ENCODE measurements around the gene CYP8B1. TPM values are rescaled to one million over a fixed set of nuclear protein-coding genes. Genes with fewer than 3 reads are reported as not detected.

CYP8B1 gene
- polyA plus RNA-seq, 3 donors, result 0.01 TPM; not detected in 2

DNA sequence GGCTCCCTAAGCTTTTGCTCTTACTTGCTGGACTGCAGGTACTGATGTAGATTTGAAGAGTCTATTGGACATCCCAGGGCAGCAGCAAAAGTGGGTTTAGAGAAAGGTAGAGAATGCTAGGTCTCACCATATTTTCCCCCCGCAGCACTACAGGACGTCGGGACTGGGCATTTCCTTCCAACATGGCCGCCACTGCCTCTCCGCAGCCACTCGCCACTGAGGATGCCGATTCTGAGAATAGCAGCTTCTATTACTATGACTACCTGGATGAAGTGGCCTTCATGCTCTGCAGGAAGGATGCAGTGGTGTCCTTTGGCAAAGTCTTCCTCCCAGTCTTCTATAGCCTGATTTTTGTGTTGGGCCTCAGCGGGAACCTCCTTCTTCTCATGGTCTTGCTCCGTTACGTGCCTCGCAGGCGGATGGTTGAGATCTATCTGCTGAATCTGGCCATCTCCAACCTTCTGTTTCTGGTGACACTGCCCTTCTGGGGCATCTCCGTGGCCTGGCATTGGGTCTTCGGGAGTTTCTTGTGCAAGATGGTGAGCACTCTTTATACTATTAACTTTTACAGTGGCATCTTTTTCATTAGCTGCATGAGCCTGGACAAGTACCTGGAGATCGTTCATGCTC lies 11.2 kb downstream of the CYP8B1 start:
- DNase-seq, result no peak
- no peaks in the 10 kb centered on the region for H3K36me3 Mint-ChIP-seq
- Histone ChIP-seq H3K4me1 (ENCODE audit: control insufficient read depth in 1 of 2, insufficient read depth in 2 of 2, low read length in 2 of 2) (no peaks in the 10 kb centered on the region), H3K9me3 (replicated peaks in 1 of 2; ENCODE audit: control insufficient read depth in 1 of 2, insufficient read depth in 1 of 2, low read length in 2 of 2) (no peaks in the 10 kb centered on the region), H3K27ac (ENCODE audit: low read depth in 1 of 2, low read length in 2 of 2) (no peak overlapping the region), H3K27me3 (ENCODE audit: control insufficient read depth in 2 of 2, insufficient read depth in 2 of 2, low read length in 2 of 2) (no peaks in the 10 kb centered on the region), H3K79me2 (ENCODE audit: insufficient read depth, low read length) (no peaks in the 10 kb centered on the region), H2AFZ (ENCODE audit: insufficient read depth, low read depth, low read length, poor library complexity, severe bottlenecking) (no peak overlapping the region), H3K4me3 (replicated peaks in 1 of 3; ENCODE audit: low read depth in 2 of 3, low read length in 3 of 3) (no peak overlapping the region), H3K36me3 (replicated peaks in 1 of 2; ENCODE audit: control insufficient read depth in 1 of 2, insufficient read depth in 2 of 2, low read length in 2 of 2) (no peaks in the 10 kb centered on the region), H3K4me2 (replicated peaks; ENCODE audit: extremely low read depth, low read length, poor library complexity, severe bottlenecking) (no peak overlapping the region), H4K20me1 (ENCODE audit: insufficient read depth, low read length) (no peaks in the 10 kb centered on the region), H3K9ac (ENCODE audit: insufficient read depth, low read length, poor library complexity, severe bottlenecking) (no peak overlapping the region)
- intact Hi-C loops (cut with micrococcal nuclease), result no loop called here
- peaks cover 2 to 15% (median 7%) of the 10 kb centered on the region in 7 donors for H3K9me3 Mint-ChIP-seq
- H3K4me1 Mint-ChIP-seq, result peaks cover 1% of the 10 kb centered on the region
- 100% methylated on average over 8 of the region's 15 CpGs for WGBS (ENCODE audit: insufficient coverage)
- H3K4me3 Mint-ChIP-seq, result no peak overlapping the region
- TF ChIP-seq, protein P1, sequence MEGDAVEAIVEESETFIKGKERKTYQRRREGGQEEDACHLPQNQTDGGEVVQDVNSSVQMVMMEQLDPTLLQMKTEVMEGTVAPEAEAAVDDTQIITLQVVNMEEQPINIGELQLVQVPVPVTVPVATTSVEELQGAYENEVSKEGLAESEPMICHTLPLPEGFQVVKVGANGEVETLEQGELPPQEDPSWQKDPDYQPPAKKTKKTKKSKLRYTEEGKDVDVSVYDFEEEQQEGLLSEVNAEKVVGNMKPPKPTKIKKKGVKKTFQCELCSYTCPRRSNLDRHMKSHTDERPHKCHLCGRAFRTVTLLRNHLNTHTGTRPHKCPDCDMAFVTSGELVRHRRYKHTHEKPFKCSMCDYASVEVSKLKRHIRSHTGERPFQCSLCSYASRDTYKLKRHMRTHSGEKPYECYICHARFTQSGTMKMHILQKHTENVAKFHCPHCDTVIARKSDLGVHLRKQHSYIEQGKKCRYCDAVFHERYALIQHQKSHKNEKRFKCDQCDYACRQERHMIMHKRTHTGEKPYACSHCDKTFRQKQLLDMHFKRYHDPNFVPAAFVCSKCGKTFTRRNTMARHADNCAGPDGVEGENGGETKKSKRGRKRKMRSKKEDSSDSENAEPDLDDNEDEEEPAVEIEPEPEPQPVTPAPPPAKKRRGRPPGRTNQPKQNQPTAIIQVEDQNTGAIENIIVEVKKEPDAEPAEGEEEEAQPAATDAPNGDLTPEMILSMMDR (IDR thresholded peaks at IDR 0.05), result no peak
- no peak overlapping the region for H3K27ac Mint-ChIP-seq
- peaks cover 3 to 8% (median 6%) of the 10 kb centered on the region in 3 donors for H3K27me3 Mint-ChIP-seq (ENCODE audit: low read depth in 3 of 3)

DNA sequence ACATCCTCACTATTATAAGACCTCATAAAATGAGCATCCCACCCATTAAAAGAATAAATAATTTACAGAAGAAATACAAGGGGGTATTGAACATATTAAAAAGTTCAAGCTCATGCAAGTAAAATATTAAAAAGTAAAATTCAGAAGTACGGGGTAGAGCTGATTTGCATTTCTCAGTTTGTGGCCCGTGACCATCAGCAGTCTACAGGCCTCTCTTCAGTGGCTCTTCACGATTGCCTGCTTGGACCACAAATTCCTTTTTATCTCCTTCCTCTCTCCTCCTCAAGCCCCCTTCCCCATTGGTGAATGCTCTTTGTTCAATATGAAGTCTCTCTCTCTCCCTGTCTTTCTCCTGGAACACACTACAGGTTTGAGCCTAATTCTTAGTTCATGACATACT lies 19.1 kb downstream of the CYP8B1 start:
- H3K4me3 Mint-ChIP-seq, result no peak overlapping the region
- Histone ChIP-seq H3K27me3 (ENCODE audit: control insufficient read depth in 2 of 2, insufficient read depth in 2 of 2, low read length in 2 of 2) (no peaks in the 10 kb centered on the region), H3K4me1 (ENCODE audit: control insufficient read depth in 1 of 2, insufficient read depth in 2 of 2, low read length in 2 of 2) (no peaks in the 10 kb centered on the region), H3K9me3 (replicated peaks in 1 of 2; ENCODE audit: control insufficient read depth in 1 of 2, insufficient read depth in 1 of 2, low read length in 2 of 2) (no peaks in the 10 kb centered on the region), H3K9ac (ENCODE audit: insufficient read depth, low read length, poor library complexity, severe bottlenecking) (no peak overlapping the region), H3K4me2 (replicated peaks; ENCODE audit: extremely low read depth, low read length, poor library complexity, severe bottlenecking) (no peak overlapping the region), H3K79me2 (ENCODE audit: insufficient read depth, low read length) (no peaks in the 10 kb centered on the region), H4K20me1 (ENCODE audit: insufficient read depth, low read length) (no peaks in the 10 kb centered on the region), H2AFZ (ENCODE audit: insufficient read depth, low read depth, low read length, poor library complexity, severe bottlenecking) (no peak overlapping the region), H3K36me3 (replicated peaks in 1 of 2; ENCODE audit: control insufficient read depth in 1 of 2, insufficient read depth in 2 of 2, low read length in 2 of 2) (no peaks in the 10 kb centered on the region), H3K4me3 (replicated peaks in 1 of 3; ENCODE audit: low read depth in 2 of 3, low read length in 3 of 3) (no peak overlapping the region), H3K27ac (ENCODE audit: low read depth in 1 of 2, low read length in 2 of 2) (no peak overlapping the region)
- 78% methylated on average over 3 of the region's 3 CpGs for WGBS (ENCODE audit: insufficient coverage)
- TF ChIP-seq, protein P1 (IDR thresholded peaks at IDR 0.05), result no peak
- no peak overlapping the region for H3K27ac Mint-ChIP-seq
- no peak for DNase-seq
- H3K9me3 Mint-ChIP-seq, result peaks cover 1 to 16% (median 8%) of the 10 kb centered on the region in 7 donors
- H3K4me1 Mint-ChIP-seq, result no peaks in the 10 kb centered on the region
- peaks cover 4 to 11% (median 8%) of the 10 kb centered on the region in 3 donors for H3K27me3 Mint-ChIP-seq (ENCODE audit: low read depth in 3 of 3)
- no peaks in the 10 kb centered on the region for H3K36me3 Mint-ChIP-seq
- intact Hi-C loops (cut with micrococcal nuclease), result no loop called here
